Chondrocyte (in vitro differentiated cells): ENCODE results near the gene HPCAL1. TPM values are rescaled to one million over a fixed set of nuclear protein-coding genes. Genes with fewer than 3 reads are reported as not detected.

Experiments used
- DNase-seq: peaks from one replicate; pipeline ENCODE4 v3.0.0; 2021; ENCODE audit warnings: mixed read lengths, low spot score
- H3K27ac Mint-ChIP-seq: one replicate; pipeline ENCODE4 v1.8.0; 2021; ENCODE audit warnings: mild to moderate bottlenecking, moderate library complexity, mixed read lengths; ENCODE audit not compliant: unreplicated experiment
- H3K27me3 Mint-ChIP-seq: 2 replicates; pipeline ENCODE4 v1.8.0; 2021; ENCODE audit warnings: low read depth, mixed read lengths
- H3K36me3 Mint-ChIP-seq: 2 replicates; pipeline ENCODE4 v1.8.0; 2021; ENCODE audit warnings: low read depth, mixed read lengths
- H3K4me1 Mint-ChIP-seq: 2 replicates; pipeline ENCODE4 v1.8.0; 2021; ENCODE audit warnings: low read depth, mild to moderate bottlenecking, mixed read lengths
- H3K4me3 Mint-ChIP-seq: one replicate; pipeline ENCODE4 v1.8.0; 2021; ENCODE audit warnings: mild to moderate bottlenecking, moderate library complexity, mixed read lengths; ENCODE audit not compliant: unreplicated experiment
- H3K9me3 Mint-ChIP-seq: 2 replicates; pipeline ENCODE4 v1.8.0; 2021; ENCODE audit warnings: low read depth, mixed read lengths
- CTCF ChIP-seq: fragments of 200-600 bp; sonication (generic); IDR thresholded peaks from 2 replicates; pipeline ENCODE4 v1.5.0; 2021; ENCODE audit warnings: antibody characterized with exemption, mild to moderate bottlenecking, moderate library complexity
- total RNA-seq: library from RNA; stranded (reverse); gene quantifications from 3 replicates; pipeline ENCODE4 v1.2.1, GENCODE V29; 2021

HPCAL1 gene
- total RNA-seq, 1 donor from 2014 or later: 19.3 TPM

- no peak for DNase-seq
- TF ChIP-seq CTCF: no peak
- no peaks in the 10 kb centered on the region for H3K36me3 Mint-ChIP-seq
- no peaks in the 10 kb centered on the region for H3K9me3 Mint-ChIP-seq
- no peaks in the 10 kb centered on the region for H3K4me1 Mint-ChIP-seq
- no peak overlapping the region for H3K27ac Mint-ChIP-seq
- H3K4me3 Mint-ChIP-seq: no peak overlapping the region
- no peaks in the 10 kb centered on the region for H3K27me3 Mint-ChIP-seq
These were observed 66.0 kb downstream of the HPCAL1 start for GRCh38 chr2:10368491-10369231.

- DNase-seq: no peak
- no peak overlapping the region for H3K27ac Mint-ChIP-seq
- no peaks in the 10 kb centered on the region for H3K4me1 Mint-ChIP-seq
- H3K27me3 Mint-ChIP-seq: no peaks in the 10 kb centered on the region
- H3K9me3 Mint-ChIP-seq: no peaks in the 10 kb centered on the region
- H3K4me3 Mint-ChIP-seq: no peak overlapping the region
- H3K36me3 Mint-ChIP-seq: no peaks in the 10 kb centered on the region
- no peak for TF ChIP-seq CTCF
These were observed 66.9 kb downstream of the HPCAL1 start for GRCh38 chr2:10369269-10370255.

GRCh38 chr2:10370390-10370789 lies 67.7 kb downstream of the HPCAL1 start:
- H3K9me3 Mint-ChIP-seq: no peaks in the 10 kb centered on the region
- no peak for TF ChIP-seq CTCF
- no peak overlapping the region for H3K27ac Mint-ChIP-seq
- H3K27me3 Mint-ChIP-seq: no peaks in the 10 kb centered on the region
- no peaks in the 10 kb centered on the region for H3K4me1 Mint-ChIP-seq
- no peak for DNase-seq
- no peaks in the 10 kb centered on the region for H3K36me3 Mint-ChIP-seq
- no peak overlapping the region for H3K4me3 Mint-ChIP-seq

- no peak for TF ChIP-seq CTCF
- Mint-ChIP-seq H3K4me1 (no peaks in the 10 kb centered on the region), H3K4me3 (no peak overlapping the region), H3K36me3 (no peaks in the 10 kb centered on the region), H3K27ac (no peak overlapping the region), H3K27me3 (no peaks in the 10 kb centered on the region), H3K9me3 (no peaks in the 10 kb centered on the region)
- no peak for DNase-seq
These were observed 68.2 kb downstream of the HPCAL1 start for GRCh38 chr2:10370895-10371294.

GRCh38 chr2:10371441-10372196 lies 68.9 kb downstream of the HPCAL1 start:
- Mint-ChIP-seq H3K9me3 (no peaks in the 10 kb centered on the region), H3K27ac (no peak overlapping the region)

More at GRCh38 chr2:10371441-10372196, 68.9 kb downstream of the HPCAL1 start:
- TF ChIP-seq CTCF: no peak
- no peak for DNase-seq
- H3K27me3 Mint-ChIP-seq: no peaks in the 10 kb centered on the region
- no peak overlapping the region for H3K4me3 Mint-ChIP-seq
- H3K4me1 Mint-ChIP-seq: no peaks in the 10 kb centered on the region
- no peaks in the 10 kb centered on the region for H3K36me3 Mint-ChIP-seq
